SK-N-SH treated with all-trans-retinoic acid at 6 μM for 48 hours (cell line): Measurements from ENCODE around the gene ANO3.

Source experiments
- ATAC-seq: fragments of 200-7000 bp; cut with Tn5 transposase; 3 replicates; pipeline ENCODE4 v1.9.1; 2020; ENCODE audit warnings: mild to moderate bottlenecking, moderate library complexity
- ARNTL ChIP-seq: fragments of 450-650 bp; formaldehyde crosslinking; IDR thresholded peaks from 2 replicates; pipeline ENCODE4 v1.5.0; 2020; ENCODE audit warnings: low read depth, mild to moderate bottlenecking, moderate library complexity, borderline replicate concordance
- CSDC2 ChIP-seq: fragments of 250-450 bp; sonication (Bioruptor Pico); IDR thresholded peaks from 2 replicates; pipeline ENCODE4 v1.5.0; 2020; ENCODE audit warnings: mild to moderate bottlenecking, moderate library complexity
- ESRRG ChIP-seq: fragments of 250-450 bp; sonication (Bioruptor Pico); IDR thresholded peaks from 2 replicates; pipeline ENCODE4 v1.6.1; 2021; ENCODE audit warnings: mild to moderate bottlenecking
- ISL1 ChIP-seq: fragments of 250-450 bp; sonication (Bioruptor Pico); IDR thresholded peaks from 2 replicates; pipeline ENCODE4 v2.1.2; 2022; ENCODE audit warnings: mild to moderate bottlenecking, moderate library complexity
- OSR1 ChIP-seq: fragments of 250-450 bp; sonication (Bioruptor Pico); IDR thresholded peaks from 2 replicates; pipeline ENCODE4 v1.8.0; 2022; ENCODE audit warnings: moderate library complexity, mild to moderate bottlenecking, inconsistent platforms
- PATZ1 ChIP-seq: fragments of 250-450 bp; sonication (Bioruptor Pico); IDR thresholded peaks from 2 replicates; pipeline ENCODE4 v1.8.0; 2020; ENCODE audit warnings: mild to moderate bottlenecking, moderate library complexity, borderline replicate concordance
- RARB ChIP-seq: fragments of 250-450 bp; sonication (Bioruptor Pico); IDR thresholded peaks from 2 replicates; pipeline ENCODE4 v1.8.0; 2021; ENCODE audit warnings: mild to moderate bottlenecking, moderate library complexity
- SNAI2 ChIP-seq: fragments of 250-450 bp; sonication (Bioruptor Pico); IDR thresholded peaks from 2 replicates; pipeline ENCODE4 v1.5.0; 2020; ENCODE audit warnings: mild to moderate bottlenecking, moderate library complexity
- TCF4 ChIP-seq: fragments of 250-450 bp; sonication (Bioruptor Pico); IDR thresholded peaks from 2 replicates; pipeline ENCODE4 v1.8.0; 2021; ENCODE audit warnings: mild to moderate bottlenecking, moderate library complexity, borderline replicate concordance
- TOX ChIP-seq: fragments of 250-450 bp; sonication (Bioruptor Pico); IDR thresholded peaks from 2 replicates; pipeline ENCODE4 v1.8.0; 2021; ENCODE audit warnings: mild to moderate bottlenecking, moderate library complexity, borderline replicate concordance
- ZC3H10 ChIP-seq: fragments of 250-450 bp; sonication (Bioruptor Pico); IDR thresholded peaks from 2 replicates; pipeline ENCODE4 v1.5.1; 2021; ENCODE audit warnings: mild to moderate bottlenecking, moderate library complexity
- ZFP3 ChIP-seq: fragments of 250-450 bp; sonication (Bioruptor Pico); IDR thresholded peaks from 2 replicates; pipeline ENCODE4 v1.5.0; 2020; ENCODE audit warnings: mild to moderate bottlenecking, moderate library complexity
- ZFP30 ChIP-seq: fragments of 450-650 bp; formaldehyde crosslinking; IDR thresholded peaks from 2 replicates; pipeline ENCODE4 v1.5.0; 2022; ENCODE audit warnings: mild to moderate bottlenecking, moderate library complexity
- ZNF70 ChIP-seq: fragments of 450-650 bp; formaldehyde crosslinking; IDR thresholded peaks from 2 replicates; pipeline ENCODE4 v1.5.0; 2020; ENCODE audit warnings: mild to moderate bottlenecking, moderate library complexity
- TF ChIP-seq, protein P1 (sequence below): fragments of 250-450 bp; sonication (Bioruptor Pico); IDR thresholded peaks from 2 replicates; pipeline ENCODE4 v1.8.0; 2021; ENCODE audit warnings: low read depth, mild to moderate bottlenecking, moderate library complexity, borderline replicate concordance
- TF ChIP-seq, protein P2 (sequence below): fragments of 250-450 bp; sonication (Bioruptor Pico); IDR thresholded peaks from 2 replicates; pipeline ENCODE4 v1.5.0; 2020; ENCODE audit warnings: mild to moderate bottlenecking, moderate library complexity
- TF ChIP-seq, protein P3 (sequence below): fragments of 250-450 bp; sonication (Bioruptor Pico); IDR thresholded peaks from 2 replicates; pipeline ENCODE4 v1.5.1; 2020; ENCODE audit warnings: low read depth, mild to moderate bottlenecking, moderate library complexity
- TF ChIP-seq, protein P4 (sequence below): fragments of 250-450 bp; sonication (Bioruptor Pico); IDR thresholded peaks from 2 replicates; pipeline ENCODE4 v1.5.1; 2021; ENCODE audit warnings: mild to moderate bottlenecking, moderate library complexity

Gene ANO3

GRCh38 chr11:26412955-26413354 lies 81.0 kb downstream of the ANO3 start:
- no peak for ATAC-seq

GRCh38 chr11:26418386-26418912 lies 86.5 kb downstream of the ANO3 start:
- no peak for ATAC-seq
- TF ChIP-seq, protein P1, sequence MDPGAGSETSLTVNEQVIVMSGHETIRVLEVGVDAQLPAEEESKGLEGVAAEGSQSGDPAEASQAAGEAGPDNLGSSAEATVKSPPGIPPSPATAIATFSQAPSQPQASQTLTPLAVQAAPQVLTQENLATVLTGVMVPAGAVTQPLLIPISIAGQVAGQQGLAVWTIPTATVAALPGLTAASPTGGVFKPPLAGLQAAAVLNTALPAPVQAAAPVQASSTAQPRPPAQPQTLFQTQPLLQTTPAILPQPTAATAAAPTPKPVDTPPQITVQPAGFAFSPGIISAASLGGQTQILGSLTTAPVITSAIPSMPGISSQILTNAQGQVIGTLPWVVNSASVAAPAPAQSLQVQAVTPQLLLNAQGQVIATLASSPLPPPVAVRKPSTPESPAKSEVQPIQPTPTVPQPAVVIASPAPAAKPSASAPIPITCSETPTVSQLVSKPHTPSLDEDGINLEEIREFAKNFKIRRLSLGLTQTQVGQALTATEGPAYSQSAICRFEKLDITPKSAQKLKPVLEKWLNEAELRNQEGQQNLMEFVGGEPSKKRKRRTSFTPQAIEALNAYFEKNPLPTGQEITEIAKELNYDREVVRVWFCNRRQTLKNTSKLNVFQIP (CRISPR knock-in tag), result no peak
- TF ChIP-seq PATZ1 (CRISPR knock-in tag) (no peak), ZFP3 (no peak), TOX (CRISPR knock-in tag) (no peak), ISL1 (CRISPR knock-in tag) (no peak), ZNF70 (CRISPR knock-in tag) (no peak), OSR1 (CRISPR knock-in tag) (no peak), SNAI2 (CRISPR knock-in tag) (no peak), CSDC2 (no peak), RARB (CRISPR knock-in tag) (no peak), ARNTL (CRISPR knock-in tag) (no peak)
- TF ChIP-seq, protein P2, sequence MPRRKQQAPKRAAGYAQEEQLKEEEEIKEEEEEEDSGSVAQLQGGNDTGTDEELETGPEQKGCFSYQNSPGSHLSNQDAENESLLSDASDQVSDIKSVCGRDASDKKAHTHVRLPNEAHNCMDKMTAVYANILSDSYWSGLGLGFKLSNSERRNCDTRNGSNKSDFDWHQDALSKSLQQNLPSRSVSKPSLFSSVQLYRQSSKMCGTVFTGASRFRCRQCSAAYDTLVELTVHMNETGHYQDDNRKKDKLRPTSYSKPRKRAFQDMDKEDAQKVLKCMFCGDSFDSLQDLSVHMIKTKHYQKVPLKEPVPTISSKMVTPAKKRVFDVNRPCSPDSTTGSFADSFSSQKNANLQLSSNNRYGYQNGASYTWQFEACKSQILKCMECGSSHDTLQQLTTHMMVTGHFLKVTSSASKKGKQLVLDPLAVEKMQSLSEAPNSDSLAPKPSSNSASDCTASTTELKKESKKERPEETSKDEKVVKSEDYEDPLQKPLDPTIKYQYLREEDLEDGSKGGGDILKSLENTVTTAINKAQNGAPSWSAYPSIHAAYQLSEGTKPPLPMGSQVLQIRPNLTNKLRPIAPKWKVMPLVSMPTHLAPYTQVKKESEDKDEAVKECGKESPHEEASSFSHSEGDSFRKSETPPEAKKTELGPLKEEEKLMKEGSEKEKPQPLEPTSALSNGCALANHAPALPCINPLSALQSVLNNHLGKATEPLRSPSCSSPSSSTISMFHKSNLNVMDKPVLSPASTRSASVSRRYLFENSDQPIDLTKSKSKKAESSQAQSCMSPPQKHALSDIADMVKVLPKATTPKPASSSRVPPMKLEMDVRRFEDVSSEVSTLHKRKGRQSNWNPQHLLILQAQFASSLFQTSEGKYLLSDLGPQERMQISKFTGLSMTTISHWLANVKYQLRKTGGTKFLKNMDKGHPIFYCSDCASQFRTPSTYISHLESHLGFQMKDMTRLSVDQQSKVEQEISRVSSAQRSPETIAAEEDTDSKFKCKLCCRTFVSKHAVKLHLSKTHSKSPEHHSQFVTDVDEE (CRISPR knock-in tag), result no peak
- TF ChIP-seq, protein P3, sequence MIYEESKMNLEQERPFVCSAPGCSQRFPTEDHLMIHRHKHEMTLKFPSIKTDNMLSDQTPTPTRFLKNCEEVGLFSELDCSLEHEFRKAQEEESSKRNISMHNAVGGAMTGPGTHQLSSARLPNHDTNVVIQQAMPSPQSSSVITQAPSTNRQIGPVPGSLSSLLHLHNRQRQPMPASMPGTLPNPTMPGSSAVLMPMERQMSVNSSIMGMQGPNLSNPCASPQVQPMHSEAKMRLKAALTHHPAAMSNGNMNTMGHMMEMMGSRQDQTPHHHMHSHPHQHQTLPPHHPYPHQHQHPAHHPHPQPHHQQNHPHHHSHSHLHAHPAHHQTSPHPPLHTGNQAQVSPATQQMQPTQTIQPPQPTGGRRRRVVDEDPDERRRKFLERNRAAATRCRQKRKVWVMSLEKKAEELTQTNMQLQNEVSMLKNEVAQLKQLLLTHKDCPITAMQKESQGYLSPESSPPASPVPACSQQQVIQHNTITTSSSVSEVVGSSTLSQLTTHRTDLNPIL (CRISPR knock-in tag), result no peak

More at GRCh38 chr11:26412955-26413354, 81.0 kb downstream of the ANO3 start:
- TF ChIP-seq ARNTL (CRISPR knock-in tag), result no peak
- TF ChIP-seq ZFP30 (CRISPR knock-in tag), result no peak
- no peak for TF ChIP-seq ZNF70 (CRISPR knock-in tag)
- TF ChIP-seq TCF4, result no peak
- TF ChIP-seq, protein P2 (CRISPR knock-in tag), result no peak
- TF ChIP-seq SNAI2 (CRISPR knock-in tag), result no peak
- TF ChIP-seq TOX (CRISPR knock-in tag), result no peak
- TF ChIP-seq RARB (CRISPR knock-in tag), result no peak
- no peak for TF ChIP-seq ESRRG (CRISPR knock-in tag)
- TF ChIP-seq, protein P3 (CRISPR knock-in tag), result no peak
- TF ChIP-seq, protein P4, sequence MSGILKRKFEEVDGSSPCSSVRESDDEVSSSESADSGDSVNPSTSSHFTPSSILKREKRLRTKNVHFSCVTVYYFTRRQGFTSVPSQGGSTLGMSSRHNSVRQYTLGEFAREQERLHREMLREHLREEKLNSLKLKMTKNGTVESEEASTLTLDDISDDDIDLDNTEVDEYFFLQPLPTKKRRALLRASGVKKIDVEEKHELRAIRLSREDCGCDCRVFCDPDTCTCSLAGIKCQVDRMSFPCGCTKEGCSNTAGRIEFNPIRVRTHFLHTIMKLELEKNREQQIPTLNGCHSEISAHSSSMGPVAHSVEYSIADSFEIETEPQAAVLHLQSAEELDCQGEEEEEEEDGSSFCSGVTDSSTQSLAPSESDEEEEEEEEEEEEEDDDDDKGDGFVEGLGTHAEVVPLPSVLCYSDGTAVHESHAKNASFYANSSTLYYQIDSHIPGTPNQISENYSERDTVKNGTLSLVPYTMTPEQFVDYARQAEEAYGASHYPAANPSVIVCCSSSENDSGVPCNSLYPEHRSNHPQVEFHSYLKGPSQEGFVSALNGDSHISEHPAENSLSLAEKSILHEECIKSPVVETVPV (CRISPR knock-in tag), result no peak
- TF ChIP-seq ZC3H10 (CRISPR knock-in tag), result no peak
- TF ChIP-seq, protein P1 (CRISPR knock-in tag), result no peak
